Heart left ventricle (tissue), 16 donors: Measurements from ENCODE around the gene RBP2. TPM values are rescaled to one million over a fixed set of nuclear protein-coding genes. Genes with fewer than 3 reads are reported as not detected.
"Not testable (repeated sequence)": the region's sequence is repeated elsewhere in the genome, so short reads cannot be mapped to it uniquely, and the experiment has no call there.

Source experiments
- ATAC-seq, 4 donors: fragments of 200-7000 bp; cut with Tn5 transposase; one replicate each; pipeline ENCODE4 v1.9.1; 2020 to 2022; ENCODE audit warnings: moderate library complexity in 4 of 4, mild to moderate bottlenecking in 3 of 4, moderate number of reproducible peaks in 1 of 4
- DNase-seq, 5 donors: peaks; one replicate each; pipeline ENCODE4 v3.0.0-alpha.2; 2020
- H3K27ac ChIP-seq, 12 donors: fragments of 200-600 bp; sonication (generic) in 4 of 12; one replicate each; pipeline versions ENCODE4 v1.5.0 to v1.8.0; 2016 to 2022; ENCODE audit warnings: mild to moderate bottlenecking in 2 of 12
- H3K27me3 ChIP-seq, 9 donors: fragments of 200-600 bp; sonication (generic) in 2 of 9; one replicate each; pipeline versions ENCODE4 v1.5.1 to v1.8.0; 2016 to 2022; ENCODE audit warnings: mild to moderate bottlenecking in 3 of 9
- H3K36me3 ChIP-seq, 9 donors: fragments of 200-600 bp; sonication (generic) in 2 of 9; one replicate each; pipeline versions ENCODE4 v1.5.0 to v1.8.0; 2018 to 2022; ENCODE audit warnings: mild to moderate bottlenecking in 2 of 9
- H3K4me1 ChIP-seq, 12 donors: fragments of 200-600 bp; sonication (generic) in 4 of 12; one replicate each; pipeline versions ENCODE4 v1.5.0 to v1.8.0; 2016 to 2022; ENCODE audit warnings: mild to moderate bottlenecking in 3 of 12
- H3K4me3 ChIP-seq, 12 donors: fragments of 200-600 bp; sonication (generic) in 4 of 12; one replicate each; pipeline versions ENCODE4 v1.5.0 to v1.8.0; 2017 to 2022; ENCODE audit warnings: mild to moderate bottlenecking in 9 of 12, moderate library complexity in 4 of 12
- H3K9me3 ChIP-seq, 12 donors: fragments of 200-600 bp; sonication (generic) in 4 of 12; one replicate each; pipeline versions ENCODE4 v1.5.0 to v1.8.0; 2016 to 2022; ENCODE audit warnings: mild to moderate bottlenecking in 1 of 12
- POLR2A ChIP-seq, 2 donors: fragments of 450-650 bp; IDR thresholded peaks; one replicate each; pipeline ENCODE4 v1.6.1; 2017; ENCODE audit warnings: antibody characterized with exemption in 2 of 2, mild to moderate bottlenecking in 2 of 2, moderate library complexity in 2 of 2
- WGBS, 4 donors: extraction: QIAGEN DNeasy Blood & Tissue Kit in 2 of 4; methylation state at CpG; one replicate each; pipeline versions ENCODE4 v1.1.5 to v1.1.7; 2013 to 2018; 5-methylcytosine and 5-hydroxymethylcytosine counted together
- intact Hi-C, 10 donors: fragments of 100-400 bp; cut with DNase I; formaldehyde crosslinking; loops; one replicate each; pipeline versions ENCODE4 v1.11.1 to v1.14.2; 2022
- polyA plus RNA-seq, 2 donors: library from polyadenylated mRNA; stranded (reverse); fragments of 200-250 nt; gene quantifications; one replicate each; pipeline ENCODE4 v1.2.3, GENCODE V29; 2013
- total RNA-seq, 9 donors: library from RNA; depleted of rRNA in 2 of 9; stranded (reverse); fragments of >200 nt in 2 of 9; fragmentation: NEBNext Ultra II Directional in 3 of 9; extraction: Animal tissue kit (Norgen Biotek cat#: 25700) in 3 of 9; gene quantifications; one replicate each; pipeline versions ENCODE4 v1.1.0 to v1.2.4, GENCODE V29; 2016 to 2023
- TF ChIP-seq, protein P1 (sequence below), 12 donors: fragments of 200-600 bp; sonication (generic) in 4 of 12; IDR thresholded peaks; one replicate each; pipeline versions ENCODE4 v1.5.0 to v1.8.0; 2018 to 2022; ENCODE audit warnings: antibody characterized with exemption in 12 of 12, mild to moderate bottlenecking in 5 of 12
- donor health status: ischemic (EF 13 %, LVEDD 7.1; RV severe dilation, severe dysfunction).
- donor health status: healthy with polysubstance abuse.
- donor health status: DM: no; HTN: yes; CAD: no.
- donor health status: DM: no; HTN: no; CAD: no.
- donor health status: ischemic (EF 25% LVEDD 6.9; RV normal size, moderate dysfunction).
- donor health status: ischemic (EF 25% LVEDD 5.7; RV mildly dilated, moderate dysfunction).
- donor health status: healthy.
- donor health status: DM: yes; HTN: yes; CAD: no.
- donor health status: ischemic (EF 35%, LVEDD 5.7; RV mildly dilated, moderate dysfunction).
- donor health status: nonischemic (EF 11% LVEDD 7.7; RV severe dilation, severe dysfunction).
- donor health status: DM: yes; HTN: yes; CAD: no.
- donor health status: PGD.
- donor health status: ischemic (EF 29% LVEDD 5.4; RV normal size, mild dysfunction).
- donor health status: nonischemic (EF 23%, LVEDD 6.1; RV moderate dilation, normal function).

RBP2 gene
- total and polyA plus RNA-seq, 11 donors: 0.25 TPM; not detected in 10

DNA sequence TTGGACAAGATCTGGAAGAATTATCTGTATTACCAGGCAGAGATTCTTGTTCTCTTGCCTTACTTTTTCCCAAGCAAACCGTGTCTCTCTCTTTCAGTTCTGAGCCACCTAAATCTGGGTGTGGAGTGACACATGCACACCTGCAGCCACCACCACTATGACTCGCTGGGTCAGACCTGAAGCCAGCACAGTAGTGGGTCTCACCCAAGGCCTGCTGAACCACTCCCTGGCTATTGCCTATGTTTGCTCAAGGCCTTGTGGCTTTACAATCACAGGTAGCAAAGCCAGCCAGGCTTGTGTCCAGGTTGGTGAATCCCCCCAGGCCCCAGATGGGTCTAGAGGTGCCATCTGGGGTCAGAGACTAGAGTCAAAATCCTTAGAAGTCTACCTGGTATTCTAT, 58.2 kb downstream of the RBP2 start:
- Histone ChIP-seq H3K4me1 (peaks cover 0 to 12% (median 0%) of the 10 kb centered on the region in 12 donors), H3K36me3 (peaks cover 0 to 5% (median 1%) of the 10 kb centered on the region in 9 donors), H3K9me3 (peaks cover 0 to 41% (median 16%) of the 10 kb centered on the region in 12 donors), H3K4me3 (no peak overlapping the region), H3K27me3 (no peaks in the 10 kb centered on the region), H3K27ac (no peak overlapping the region)
- intact Hi-C loops: no loop called here
- 89 to 100% (median 92%) methylated on average over 2 of the region's 2 CpGs for WGBS, 4 donors
- TF ChIP-seq POLR2A (IDR thresholded peaks at IDR 0.05): no peak
- TF ChIP-seq, protein P1, sequence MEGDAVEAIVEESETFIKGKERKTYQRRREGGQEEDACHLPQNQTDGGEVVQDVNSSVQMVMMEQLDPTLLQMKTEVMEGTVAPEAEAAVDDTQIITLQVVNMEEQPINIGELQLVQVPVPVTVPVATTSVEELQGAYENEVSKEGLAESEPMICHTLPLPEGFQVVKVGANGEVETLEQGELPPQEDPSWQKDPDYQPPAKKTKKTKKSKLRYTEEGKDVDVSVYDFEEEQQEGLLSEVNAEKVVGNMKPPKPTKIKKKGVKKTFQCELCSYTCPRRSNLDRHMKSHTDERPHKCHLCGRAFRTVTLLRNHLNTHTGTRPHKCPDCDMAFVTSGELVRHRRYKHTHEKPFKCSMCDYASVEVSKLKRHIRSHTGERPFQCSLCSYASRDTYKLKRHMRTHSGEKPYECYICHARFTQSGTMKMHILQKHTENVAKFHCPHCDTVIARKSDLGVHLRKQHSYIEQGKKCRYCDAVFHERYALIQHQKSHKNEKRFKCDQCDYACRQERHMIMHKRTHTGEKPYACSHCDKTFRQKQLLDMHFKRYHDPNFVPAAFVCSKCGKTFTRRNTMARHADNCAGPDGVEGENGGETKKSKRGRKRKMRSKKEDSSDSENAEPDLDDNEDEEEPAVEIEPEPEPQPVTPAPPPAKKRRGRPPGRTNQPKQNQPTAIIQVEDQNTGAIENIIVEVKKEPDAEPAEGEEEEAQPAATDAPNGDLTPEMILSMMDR (IDR thresholded peaks at IDR 0.05): no peak
- DNase-seq: no peak
- no peak for ATAC-seq

DNA sequence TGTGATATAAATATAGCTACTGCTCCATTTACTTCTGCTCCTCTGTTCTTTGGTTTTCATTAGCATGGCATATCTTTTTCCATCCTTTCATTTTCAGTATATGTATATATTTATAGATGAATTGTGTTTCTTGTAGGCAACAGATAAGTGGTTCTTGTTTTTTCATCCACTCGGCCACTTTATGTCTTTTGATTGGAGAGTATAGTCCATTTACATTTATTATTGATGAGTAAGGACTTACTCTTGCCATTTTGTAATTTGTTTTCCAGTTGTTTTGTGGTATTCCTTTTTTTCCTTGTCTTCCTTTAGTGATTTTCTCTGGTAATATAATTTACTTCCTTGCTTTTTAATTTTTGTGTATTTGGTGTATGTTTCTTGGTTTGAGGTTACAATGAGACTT, 60.0 kb downstream of the RBP2 start:
- ATAC-seq (no peak), DNase-seq (no peak)
- no peak for TF ChIP-seq POLR2A (IDR thresholded peaks at IDR 0.05)
- no peaks in the 10 kb centered on the region for H3K27me3 ChIP-seq
- no peak overlapping the region for H3K4me3 ChIP-seq
- H3K4me1 ChIP-seq: peaks cover 0 to 3% (median 0%) of the 10 kb centered on the region in 12 donors
- H3K9me3 ChIP-seq: peaks cover 0 to 60% (median 28%) of the 10 kb centered on the region in 12 donors
- intact Hi-C loops: loop anchor here in 1 of 10 donors (2.0 kb wide), 1 partner anchor 21 kb away; no protein-coding TSS in a partner anchor
- no peak overlapping the region for H3K27ac ChIP-seq
- H3K36me3 ChIP-seq: no peaks in the 10 kb centered on the region
- 93 to 97% (median 95%) methylated on average over 1 of the region's 1 CpG for WGBS, 4 donors

DNA sequence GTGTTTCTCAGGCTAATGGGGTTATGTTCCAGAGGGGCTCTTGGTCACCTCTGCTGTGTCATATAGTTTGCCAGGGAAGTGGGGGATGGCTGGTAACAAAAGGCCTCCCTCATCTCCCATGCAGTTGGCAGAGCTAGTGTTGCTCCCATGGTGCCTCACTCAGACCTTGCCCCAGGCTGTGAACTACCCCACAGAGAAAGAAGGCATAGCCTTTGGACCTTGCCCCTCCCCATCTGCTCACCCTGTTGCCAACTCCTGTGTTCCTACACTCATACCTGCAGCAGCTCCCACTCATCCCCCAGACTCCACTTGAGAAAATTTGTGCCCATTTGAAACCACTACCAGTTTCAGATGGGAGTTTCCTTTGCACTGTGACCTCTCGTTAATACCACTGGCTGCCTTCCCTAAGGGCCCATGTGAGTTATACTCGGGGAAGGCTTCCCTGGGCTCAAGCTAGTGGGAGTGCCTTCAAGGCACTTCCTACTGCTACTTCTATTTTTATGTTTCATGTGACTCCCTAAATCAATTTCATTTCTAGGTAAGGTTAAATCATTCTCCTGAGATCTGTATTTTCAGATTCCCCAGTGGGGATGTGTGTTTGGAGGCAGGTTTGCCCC, 61.6 kb downstream of the RBP2 start:
- 47 to 68% (median 51%) methylated on average over 2 of the region's 2 CpGs for WGBS, 4 donors
- peak in 1 of 4 donors; percentile 38 for ATAC-seq
- TF ChIP-seq POLR2A (IDR thresholded peaks at IDR 0.05): no peak
- TF ChIP-seq, protein P1 (IDR thresholded peaks at IDR 0.05): no peak
- Histone ChIP-seq H3K36me3 (no peaks in the 10 kb centered on the region), H3K27me3 (no peaks in the 10 kb centered on the region), H3K9me3 (peaks cover 0 to 76% (median 28%) of the 10 kb centered on the region in 12 donors), H3K4me3 (no peak overlapping the region), H3K27ac (no peak overlapping the region), H3K4me1 (peaks cover 0 to 3% (median 0%) of the 10 kb centered on the region in 12 donors)
- intact Hi-C loops: no loop called here
- no peak for DNase-seq

DNA sequence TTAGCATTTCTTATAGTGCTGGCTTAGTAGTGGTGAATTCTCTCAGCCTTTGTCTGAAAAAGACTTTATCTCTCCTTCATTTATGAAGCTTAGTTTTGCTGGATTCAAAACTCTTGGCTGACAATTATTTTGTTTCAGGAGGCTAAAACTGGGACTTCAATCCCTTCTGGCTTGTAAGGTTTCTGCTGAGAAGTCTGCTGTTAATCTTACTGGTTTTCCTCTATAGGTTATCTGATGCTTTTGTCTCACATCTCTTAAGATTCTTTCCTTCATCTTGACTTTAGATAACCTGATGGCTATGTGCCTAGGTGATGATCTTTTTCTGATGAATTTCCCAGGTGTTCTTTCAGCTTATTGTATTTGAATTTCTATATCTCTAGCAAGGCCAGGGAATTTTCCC, 63.4 kb downstream of the RBP2 start:
- H3K27me3 ChIP-seq, H3K4me1 ChIP-seq, DNase-seq, intact Hi-C loops, H3K4me3 ChIP-seq, H3K36me3 ChIP-seq, ATAC-seq, H3K27ac ChIP-seq: not testable (repeated sequence)
- peaks cover 0 to 84% (median 32%) of the 10 kb centered on the region in 12 donors for H3K9me3 ChIP-seq

Other genes starting within 250 kb of the RBP2 start
- gene MRPS22, start 132.5 kb downstream of the RBP2 start, total RNA-seq: 10 to 100 TPM; 66.0 to 99.1 (median 74.1) TPM
- 100 to 1,000 TPM in 1 of 2 donors, 10 to 100 TPM in 1; 84.7 to 110 TPM for gene MRPS22, start 132.5 kb downstream of the RBP2 start, polyA plus RNA-seq
- 10 to 100 TPM; 40.1 to 80.2 (median 62.3) TPM for gene COPB2, start 86.9 kb downstream of the RBP2 start, total RNA-seq
- 10 to 100 TPM; 17.7 to 75.7 TPM for gene COPB2, start 86.9 kb downstream of the RBP2 start, polyA plus RNA-seq
- gene RBP1, start 63.2 kb upstream of the RBP2 start, total RNA-seq: 10 to 100 TPM in 8 of 9 donors, 1 to 10 TPM in 1; 9.4 to 32.0 (median 13.0) TPM
- 10 to 100 TPM; 26.4 to 27.5 TPM for gene RBP1, start 63.2 kb upstream of the RBP2 start, polyA plus RNA-seq
- 10 to 100 TPM in 6 of 9 donors, 1 to 10 TPM in 3; 6.5 to 15.4 (median 11.6) TPM for gene NMNAT3, start 201.5 kb upstream of the RBP2 start, total RNA-seq
- 1 to 10 TPM; 6.8 to 8.6 TPM for gene NMNAT3, start 201.5 kb upstream of the RBP2 start, polyA plus RNA-seq